ENCODE results near the gene CPPED1.

The CPPED1 gene

DNA sequence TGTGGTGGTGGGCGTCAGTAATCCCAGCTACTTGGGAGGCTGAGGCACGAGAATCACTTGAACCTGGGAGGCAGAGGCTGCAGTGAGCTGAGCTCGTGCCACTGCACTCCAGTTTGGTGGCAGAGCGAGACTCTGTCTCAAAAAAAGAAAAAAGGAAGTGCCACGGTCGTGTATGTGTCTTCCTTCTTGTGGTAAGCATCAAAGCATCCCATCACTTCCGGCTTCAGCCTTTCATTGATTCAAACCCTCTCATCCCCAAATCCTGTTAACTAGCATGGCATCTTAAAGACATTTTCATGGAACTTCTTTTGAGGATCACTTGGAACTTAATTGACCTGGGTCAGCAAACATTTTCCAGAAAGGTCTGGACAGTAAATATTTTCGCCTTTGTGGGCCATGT lies 126.2 kb downstream of the CPPED1 start:
- DNase-seq, result no peak

DNA sequence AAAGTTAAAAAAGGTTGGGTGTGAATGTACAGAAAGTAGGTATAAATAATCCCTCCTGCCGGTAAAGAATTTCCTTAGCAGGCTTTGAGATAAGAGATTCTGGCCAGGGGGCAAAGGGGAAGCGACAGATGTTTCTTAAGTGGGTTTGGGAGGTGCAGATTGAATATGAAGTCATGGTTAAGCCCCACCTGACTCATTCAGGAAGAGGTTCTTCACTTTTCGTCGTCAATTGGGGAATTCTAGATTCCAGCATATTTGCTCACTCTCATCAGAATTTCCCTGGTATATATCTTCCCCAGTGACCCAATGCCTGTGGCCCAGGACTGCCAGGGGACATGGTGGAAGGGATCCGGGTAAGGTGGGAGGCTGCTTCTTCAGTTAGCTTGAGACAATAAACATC lies 127.8 kb downstream of the CPPED1 start:
- DNase-seq, result no peak

DNA sequence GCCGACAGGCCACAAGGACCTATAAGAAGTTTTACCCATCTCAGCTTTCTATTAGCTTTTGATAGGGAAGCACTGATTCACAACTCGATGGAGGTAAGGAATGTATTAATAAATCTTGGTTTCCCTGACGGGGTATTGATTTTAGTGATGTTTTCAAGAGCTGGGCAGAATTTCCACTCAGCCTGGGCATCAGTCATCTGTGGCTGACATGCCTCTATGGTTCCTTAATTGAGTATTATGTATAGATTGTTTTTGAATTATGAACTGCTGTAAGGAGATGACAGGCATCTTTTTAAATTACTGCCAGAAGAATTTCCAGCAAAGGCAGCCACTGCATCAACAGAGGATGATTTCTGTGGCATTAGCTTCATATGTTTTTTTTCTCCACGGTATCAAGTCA lies 128.6 kb downstream of the CPPED1 start:
- no peak for DNase-seq

DNA sequence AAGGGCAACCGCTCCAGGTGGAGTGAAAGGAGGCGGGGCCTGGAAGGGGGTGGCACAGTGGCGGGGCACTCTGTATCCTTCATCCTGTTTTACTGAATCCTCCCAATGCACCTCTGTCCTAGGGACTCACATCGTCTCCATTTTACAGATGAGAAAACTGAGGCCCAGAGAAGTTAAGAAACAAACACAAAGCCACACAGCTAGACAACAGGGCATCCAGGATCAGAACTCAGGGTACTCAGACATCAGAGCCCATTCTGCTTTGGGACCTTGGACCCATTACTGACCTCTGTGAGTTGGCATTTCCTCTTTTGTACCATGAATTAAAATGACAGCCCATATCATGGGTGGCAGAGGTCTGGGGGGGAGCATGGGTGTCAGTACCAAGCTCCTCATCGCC lies 129.2 kb downstream of the CPPED1 start:
- no peak for DNase-seq

DNA sequence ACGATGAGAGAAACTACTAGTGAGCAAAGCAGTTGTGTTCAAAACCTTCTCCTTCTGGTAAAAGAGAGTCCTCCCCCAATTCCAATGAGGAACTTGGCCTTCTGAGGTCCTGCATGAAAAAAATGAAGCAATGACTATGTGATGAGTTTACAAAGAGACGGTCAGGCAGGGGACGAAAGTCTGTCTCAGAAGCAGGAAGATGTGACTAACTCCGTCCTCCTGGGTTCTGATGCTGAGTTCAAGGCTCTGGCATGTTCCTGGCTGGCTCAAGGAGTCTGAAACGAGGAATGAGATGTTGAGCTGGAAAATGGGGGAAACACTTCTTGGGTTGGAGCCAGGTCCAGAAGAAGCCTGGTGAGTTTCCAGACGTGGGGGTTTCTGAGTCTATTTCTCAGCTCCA lies 129.6 kb downstream of the CPPED1 start:
- DNase-seq, result no peak

DNA sequence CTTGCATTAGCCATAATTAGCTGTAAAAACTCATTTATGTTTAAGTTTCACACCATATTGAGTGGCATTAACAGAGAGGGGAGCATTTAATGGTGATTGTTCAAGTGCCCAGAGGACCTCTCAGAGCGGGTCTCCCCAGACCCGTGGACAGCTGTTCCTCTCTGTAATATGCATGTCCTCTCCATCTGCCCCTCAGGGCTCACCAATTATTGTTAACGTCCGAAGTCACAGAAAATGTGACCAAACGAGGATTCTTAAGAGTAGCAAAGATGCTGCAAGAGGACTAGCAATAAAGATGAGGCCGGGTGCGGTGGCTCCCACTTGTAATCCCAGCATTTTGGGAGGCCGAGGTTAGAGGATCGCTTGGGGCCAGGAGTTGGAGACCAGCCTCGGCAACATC lies 130.2 kb downstream of the CPPED1 start:
- DNase-seq, result no peak

DNA sequence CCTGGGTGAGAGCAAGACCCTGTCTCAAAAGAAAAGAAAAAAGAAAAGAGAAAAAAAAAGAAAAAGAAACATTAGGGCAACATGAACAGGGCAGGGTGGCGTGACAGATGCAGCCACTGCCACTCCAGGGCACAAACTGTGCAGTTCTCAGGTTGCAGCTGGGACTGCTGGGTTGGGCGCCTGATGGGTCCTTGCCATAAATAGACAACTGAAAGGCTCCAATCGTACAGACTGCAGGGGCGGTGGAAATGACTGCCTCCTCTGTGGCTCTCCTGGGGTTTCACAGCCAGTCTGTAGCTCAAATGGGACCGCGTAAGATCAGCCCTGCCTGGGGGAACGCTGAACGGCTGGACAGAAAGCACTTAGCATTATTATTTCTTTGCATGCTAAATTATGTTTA lies 130.7 kb downstream of the CPPED1 start:
- no peak for DNase-seq

DNA sequence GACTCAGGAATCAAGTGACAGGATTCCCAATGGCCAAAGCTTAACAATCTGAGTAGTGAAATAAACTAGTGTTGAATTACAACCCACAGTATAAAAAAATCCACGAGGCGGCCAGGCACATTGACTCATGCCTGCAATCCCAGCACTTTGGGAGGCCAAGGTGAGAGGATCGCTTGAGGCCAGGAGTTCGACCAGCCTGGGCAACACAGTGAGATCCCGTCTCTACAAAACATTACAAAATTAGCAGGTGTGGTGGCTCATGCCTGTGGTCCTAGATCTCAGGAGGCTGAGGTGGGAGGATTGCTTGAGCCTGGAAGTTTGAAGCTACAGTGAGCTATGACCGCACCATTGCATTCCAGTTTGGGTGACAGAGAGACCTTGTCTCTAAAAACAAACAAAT lies 133.8 kb downstream of the CPPED1 start:
- no peak for DNase-seq

DNA sequence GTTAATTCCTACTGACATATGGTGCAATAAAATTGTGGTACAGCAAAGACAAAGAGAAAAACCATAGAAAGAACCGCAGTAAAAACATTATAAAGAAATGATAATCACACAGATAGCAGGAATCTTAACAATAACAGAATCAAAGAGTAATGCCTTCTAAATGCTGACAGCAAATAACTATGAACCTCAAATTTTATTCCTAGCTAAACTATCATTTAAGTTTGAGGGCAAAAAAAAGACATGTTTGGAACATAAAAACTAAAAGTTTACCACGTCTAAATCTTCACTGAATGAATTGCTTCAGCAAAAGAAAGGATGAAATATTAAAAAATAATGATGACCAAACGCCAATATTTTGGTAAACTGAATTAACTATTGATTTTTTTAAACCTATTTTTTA lies 135.8 kb downstream of the CPPED1 start:
- no peak for DNase-seq

DNA sequence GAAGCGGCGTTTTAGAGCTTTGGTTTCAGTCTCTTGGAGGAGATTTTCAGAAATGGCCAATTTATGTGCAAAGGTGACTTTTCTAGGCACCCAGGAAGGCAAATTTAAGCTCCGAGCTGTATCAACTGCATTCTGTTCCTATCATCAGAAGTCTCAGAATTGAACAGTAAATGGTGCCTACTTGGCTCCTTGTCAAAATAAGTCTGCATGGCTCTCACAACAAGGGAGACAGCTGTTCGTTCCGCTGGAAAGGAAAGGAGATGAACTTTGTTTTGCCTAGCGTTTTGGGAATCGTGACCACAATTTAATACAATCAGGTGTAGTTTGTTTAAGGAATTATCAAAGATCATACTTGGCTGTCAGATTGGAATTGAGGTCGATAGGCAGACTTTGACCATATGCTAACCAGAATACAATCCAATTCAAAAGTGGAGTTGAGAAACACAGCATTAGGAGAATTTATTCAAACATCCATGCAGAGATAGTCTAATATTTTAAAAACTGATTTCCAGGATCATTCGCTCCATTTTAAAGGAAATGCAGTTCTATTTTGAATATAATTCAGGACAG lies 139.4 kb downstream of the CPPED1 start:
- no peak for DNase-seq

DNA sequence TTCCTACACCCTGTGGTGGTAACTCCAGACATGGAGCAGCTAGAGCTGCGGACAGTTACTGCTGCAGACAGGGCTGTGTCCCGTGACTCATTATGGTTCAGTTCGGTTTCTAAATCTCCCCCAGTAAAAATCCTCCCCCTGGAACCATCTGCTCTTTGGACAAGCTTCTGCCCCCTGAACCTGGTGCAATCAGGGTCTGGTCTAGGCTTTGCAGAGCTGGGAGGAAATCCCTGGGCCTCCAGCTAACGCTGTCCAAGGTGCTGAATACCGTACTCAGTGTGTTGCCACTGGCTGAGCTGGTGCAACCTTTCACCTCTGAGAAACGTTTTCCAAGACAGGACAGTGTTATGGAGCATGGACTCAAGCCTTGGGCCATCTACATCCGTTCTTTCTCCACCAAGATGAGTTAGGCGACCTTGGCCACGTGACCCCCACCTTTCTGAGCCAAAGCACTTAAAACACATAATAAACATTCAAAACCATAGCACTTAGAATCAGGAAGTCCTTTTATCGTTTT lies 142.0 kb downstream of the CPPED1 start:
- DNase-seq, result no peak

DNA sequence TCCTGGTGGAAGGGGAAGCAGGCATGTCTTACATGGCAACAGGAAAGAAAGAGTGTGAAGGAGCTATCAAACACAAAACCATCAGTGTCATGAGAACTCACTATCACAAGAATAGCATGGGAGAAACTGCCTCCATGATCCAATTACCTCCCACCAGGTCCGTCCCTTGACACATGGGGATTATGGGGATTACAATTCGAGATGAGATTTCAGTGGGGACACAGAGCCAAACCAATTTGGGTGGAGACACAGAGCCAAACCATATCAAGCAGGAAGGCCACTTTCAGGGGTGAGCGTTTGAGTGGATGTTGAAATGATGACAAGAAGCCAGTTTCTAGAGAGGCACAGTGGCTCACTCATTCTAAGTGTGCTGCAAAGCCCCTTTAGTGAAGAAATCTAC lies 143.8 kb downstream of the CPPED1 start:
- no peak for DNase-seq

DNA sequence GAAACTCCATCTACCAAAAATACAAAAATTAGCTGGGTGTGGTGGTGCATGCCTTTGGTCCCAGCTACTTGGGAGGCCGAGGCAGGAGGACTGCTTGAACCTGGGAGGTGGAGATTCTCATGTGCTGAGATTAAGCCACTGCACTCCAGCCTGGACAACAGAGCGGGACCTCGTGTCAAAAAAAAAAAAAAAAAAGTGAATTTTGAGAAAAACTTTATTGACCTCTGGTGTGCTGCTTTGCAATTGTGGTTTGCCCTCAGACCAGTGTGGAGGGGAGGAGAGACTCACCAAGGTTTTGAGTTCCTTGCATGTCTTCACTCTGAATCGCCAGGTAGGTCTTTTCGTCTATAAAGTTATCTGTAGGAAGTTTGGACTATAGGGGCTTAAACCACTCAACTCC lies 145.2 kb downstream of the CPPED1 start:
- DNase-seq, result no peak

DNA sequence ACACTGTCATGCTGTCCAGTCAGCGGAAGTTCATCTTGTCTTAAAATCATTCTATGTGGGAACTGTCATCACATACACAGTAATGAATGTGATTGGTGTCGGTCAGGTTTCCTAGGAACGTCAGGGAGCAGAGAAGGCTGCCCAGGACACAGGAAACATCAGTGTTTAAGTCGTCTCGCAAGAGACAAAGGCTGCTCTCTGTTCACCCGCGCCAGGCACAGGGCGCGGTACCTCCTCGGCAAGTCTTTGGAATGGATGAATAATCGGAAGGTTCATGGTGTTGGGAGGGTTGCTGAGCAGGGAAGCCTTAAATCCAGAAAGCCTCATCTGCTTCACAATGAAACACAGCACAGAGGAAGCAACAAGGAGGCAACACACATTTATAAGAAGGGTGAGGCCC lies 148.2 kb downstream of the CPPED1 start:
- DNase-seq, result no peak

DNA sequence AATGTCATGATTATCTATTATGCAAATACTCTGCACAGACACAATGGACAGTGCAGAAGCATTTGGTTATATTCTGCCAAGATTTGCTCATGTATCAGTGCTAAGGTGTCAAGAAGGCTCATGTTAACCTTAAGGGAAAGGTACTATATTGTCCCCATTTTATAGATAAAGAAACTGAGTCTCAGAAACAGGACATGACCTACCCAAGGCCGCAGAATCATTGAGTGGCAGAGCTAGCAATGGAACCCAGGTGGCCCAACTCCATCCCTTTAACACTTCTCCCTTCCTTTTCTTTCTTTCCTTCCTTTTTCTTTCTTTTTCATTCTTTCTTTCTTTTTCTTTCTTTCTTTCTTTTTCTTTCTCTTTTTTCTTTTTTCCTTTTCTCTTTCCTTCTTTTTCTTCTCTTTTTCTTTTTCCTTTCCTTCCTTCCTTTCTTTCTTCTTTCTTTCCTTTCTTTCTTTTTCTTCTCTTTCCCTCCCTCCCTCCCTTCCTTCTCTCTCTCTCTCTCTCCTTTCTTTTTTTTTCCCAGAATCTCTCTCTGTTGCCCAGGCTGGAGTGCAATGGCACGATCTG lies 149.8 kb downstream of the CPPED1 start:
- DNase-seq, result no peak

DNA sequence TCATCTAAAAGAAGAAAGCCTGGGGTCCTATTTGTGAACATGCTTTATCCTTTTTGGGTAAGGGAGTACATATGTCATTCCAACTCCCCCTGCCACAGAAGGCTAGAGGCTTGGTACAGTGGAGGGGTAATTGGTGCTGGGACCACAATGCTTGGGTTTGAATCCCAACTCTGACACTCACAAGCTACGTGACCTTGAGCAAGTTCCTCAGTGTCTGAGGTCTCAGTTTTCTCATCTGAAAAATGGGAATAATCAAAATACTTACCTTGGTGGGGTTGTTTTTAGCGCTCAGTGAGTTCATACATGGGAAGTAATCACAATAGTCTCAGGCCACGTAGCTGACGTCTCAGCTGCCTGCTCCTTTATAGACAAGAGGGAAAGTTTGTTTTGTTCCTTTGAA lies 150.8 kb downstream of the CPPED1 start:
- DNase-seq, result no peak

DNA sequence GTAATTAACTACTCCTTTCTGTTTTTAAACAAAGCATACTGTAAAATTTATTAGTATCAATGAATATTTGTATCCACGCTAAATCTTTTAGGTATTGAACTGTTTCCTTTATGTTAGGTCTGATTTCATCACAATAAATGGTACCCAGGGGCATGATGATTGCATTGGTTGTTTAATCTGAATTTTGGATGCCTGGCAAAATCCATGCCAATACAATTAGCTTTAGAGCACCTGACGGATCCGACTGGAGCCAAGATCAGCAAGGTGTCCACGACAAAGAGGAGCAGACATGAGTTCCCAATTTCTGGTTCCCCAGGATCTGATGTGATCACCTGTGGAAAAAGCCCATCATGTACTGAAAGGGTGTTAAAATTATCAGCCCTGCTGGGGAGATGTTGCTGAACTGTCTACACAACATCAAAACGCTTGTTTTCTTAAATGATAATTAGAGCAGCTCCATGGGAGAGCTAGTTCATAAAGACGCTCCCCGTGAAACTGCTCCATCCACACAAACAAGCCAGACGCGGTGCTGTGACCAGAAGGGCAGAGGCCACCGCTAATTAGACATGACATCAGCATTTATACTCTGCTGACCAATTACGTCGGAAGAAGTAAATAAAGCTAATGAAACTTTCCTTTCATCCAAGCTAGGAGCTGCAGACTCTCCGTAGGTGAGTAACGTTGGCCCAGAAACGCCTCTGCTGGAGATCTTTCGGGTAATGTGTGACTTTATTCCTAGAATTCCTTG lies 151.7 kb downstream of the CPPED1 start:
- no peak for DNase-seq

DNA sequence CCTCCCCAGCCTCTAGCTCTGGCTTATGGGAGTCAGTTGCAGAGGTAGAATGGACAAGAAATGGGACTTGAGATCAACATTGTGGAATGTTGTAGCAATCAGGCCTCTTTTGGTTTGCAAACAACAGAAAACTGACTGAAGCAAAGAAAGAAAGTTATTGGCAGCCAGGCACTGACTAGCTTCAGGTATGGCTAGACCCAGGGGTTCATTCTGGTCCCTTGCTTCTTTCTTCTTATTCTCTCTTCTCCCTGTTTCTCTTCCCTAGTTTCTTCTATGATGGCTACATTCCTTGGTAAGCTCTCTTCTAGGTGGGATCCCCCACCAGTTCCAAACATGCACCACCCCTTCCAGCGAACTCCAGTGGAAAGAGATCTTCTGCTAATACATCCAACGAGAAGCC lies 154.3 kb downstream of the CPPED1 start:
- DNase-seq, result no peak

DNA sequence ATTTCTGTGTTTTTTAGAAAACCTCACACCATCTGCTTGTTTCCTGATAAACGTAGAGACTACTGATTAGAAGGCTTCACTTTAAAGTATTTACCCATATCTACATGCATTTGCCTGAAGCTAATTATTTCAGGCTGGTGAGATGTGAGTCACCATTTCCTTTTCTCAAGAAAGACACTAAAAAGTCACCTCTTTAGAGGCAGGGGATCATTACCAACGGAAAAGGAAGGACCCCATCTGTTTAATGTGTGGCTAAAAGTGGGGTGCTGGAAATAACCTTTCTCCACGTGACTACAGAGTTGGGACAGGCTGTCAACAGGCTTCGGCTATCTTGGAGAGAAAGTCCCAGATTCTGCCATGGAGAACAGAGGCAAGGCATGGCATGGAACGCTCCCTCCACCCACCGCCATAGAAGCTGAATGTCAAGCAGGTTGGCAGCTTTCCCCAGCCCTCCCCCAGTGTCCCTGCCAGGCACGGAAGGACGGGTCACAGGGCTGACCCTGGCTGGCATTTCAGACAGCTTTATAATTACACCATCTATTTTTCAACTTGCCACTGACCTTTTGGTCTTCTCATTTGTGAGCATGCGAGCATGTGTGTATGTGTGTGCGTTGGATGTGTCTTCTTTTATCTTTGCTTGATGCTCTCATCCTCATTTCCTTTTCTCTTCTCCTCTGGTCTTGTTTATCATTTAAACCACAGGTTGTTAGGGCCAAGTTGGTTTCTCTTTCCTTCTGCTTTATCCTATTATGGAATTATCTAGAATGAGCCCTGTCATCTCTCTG lies 157.0 kb downstream of the CPPED1 start:
- peak; percentile 55 for DNase-seq

DNA sequence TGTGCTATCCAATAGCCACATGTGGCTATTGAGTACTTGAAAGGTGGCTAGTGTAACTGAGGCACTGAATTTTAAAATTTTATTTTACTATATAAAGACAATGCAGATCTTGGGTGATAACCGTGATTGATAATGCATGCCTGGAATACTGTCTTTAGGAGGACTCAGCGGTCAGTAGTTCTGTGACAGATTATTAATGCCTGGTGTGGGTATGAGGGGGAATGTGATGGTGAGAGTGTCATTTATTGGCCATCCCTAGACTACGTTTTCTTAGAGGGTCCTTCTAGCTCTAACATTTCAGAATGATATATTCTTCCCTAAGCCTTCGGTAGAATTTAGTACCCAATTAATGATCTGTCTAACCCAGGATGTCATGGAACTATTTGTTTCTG lies 157.6 kb downstream of the CPPED1 start:
- no peak for DNase-seq

DNA sequence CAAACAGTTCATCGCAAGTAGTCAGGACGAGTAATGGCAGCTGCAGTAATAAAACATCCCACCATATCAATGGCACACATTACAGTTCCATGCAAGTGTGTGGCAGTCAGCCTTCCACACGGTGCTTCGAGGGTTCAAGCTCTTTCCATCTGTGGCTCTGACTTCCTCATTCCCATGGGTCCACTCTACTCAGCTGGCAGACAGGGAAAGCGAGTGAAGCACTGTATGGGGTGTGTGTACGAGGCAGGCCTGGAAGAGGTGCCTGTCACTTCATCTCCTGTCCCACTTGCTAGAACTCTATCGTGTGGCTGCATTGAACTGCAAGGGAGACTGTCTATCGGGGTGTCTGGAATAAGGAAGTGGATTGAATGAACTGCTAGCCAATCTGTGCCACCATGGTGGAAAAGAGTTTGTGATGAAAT lies 160.6 kb downstream of the CPPED1 start:
- no peak for DNase-seq

DNA sequence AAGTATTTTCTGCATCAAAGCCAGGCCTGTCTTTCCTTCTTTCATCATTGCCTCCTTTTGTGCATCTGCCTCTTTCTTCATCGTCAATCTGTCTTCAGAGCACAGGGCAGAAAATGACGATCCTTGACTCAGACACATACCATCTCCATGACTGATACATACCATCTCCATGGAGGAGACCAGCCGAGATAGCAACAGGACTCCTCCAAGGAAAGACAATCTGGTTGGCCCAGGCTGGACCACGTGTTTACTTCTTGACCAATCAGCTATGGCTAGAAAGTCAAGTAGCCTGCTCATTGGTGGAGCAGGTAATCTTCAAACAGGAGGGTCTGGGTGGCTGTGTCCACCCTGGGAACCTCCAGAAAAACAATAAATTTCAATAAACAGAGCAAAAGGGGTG lies 164.6 kb downstream of the CPPED1 start:
- no peak for DNase-seq

DNA sequence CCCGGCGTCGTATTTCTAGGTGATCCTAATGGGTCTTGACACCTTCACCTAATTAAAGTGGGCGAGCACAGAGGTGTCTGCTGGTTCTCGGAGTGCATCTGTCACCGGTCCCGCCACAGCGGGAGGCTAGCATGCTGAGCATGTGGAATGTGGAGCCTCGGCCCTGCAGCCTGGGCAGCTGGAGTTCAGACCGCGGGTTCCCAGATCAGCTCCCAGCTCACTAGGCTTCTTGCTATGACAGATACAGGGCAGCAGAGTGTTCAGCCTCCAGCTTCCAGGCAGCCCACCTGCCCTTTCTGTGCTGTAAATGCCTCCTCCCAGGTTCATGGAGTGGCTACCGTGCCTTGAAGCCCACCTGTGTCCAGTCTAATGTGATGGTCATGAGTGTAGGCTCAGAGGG lies 166.7 kb downstream of the CPPED1 start:
- no peak for DNase-seq

DNA sequence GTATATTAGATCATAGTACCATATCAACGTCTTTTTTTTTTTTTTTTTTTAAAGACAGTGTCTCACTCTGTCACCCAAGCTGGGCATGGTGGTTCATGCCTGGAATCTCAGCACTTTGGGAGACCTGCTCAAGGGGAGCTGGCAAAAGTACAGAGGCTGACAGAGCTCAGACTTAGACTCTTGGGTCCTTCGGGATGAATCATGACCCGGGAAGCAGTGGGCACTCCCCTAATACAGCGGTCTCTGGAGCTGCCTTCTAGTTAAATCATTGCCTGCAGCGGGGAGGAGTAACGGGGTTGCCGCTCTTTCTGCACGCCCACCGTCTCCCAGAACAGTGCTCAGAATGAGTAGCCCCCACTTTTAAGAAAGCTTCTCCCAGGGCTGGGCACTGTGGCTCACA lies 174.4 kb downstream of the CPPED1 start:
- DNase-seq, result no peak

All from activated CD4-positive, CD25-positive, alpha-beta regulatory T cell treated with anti-CD3 and anti-CD28 coated beads, Interleukin-2, amount 50 U/mL, for 72 hours (primary cell).